GM19025 (cell line): Measurements from ENCODE around the gene NOC2L.
"Not testable (repeated sequence)": the region's sequence is repeated elsewhere in the genome, so short reads cannot be mapped to it uniquely, and the experiment has no call there.

ENCODE experiments used
- ATAC-seq: cut with Tn5 transposase; IDR thresholded peaks from one replicate; pipeline ENCODE4 v1.9.1; 2021; ENCODE audit warnings: mild to moderate bottlenecking, low read depth, moderate library complexity; ENCODE audit not compliant: unreplicated experiment

The NOC2L gene

DNA sequence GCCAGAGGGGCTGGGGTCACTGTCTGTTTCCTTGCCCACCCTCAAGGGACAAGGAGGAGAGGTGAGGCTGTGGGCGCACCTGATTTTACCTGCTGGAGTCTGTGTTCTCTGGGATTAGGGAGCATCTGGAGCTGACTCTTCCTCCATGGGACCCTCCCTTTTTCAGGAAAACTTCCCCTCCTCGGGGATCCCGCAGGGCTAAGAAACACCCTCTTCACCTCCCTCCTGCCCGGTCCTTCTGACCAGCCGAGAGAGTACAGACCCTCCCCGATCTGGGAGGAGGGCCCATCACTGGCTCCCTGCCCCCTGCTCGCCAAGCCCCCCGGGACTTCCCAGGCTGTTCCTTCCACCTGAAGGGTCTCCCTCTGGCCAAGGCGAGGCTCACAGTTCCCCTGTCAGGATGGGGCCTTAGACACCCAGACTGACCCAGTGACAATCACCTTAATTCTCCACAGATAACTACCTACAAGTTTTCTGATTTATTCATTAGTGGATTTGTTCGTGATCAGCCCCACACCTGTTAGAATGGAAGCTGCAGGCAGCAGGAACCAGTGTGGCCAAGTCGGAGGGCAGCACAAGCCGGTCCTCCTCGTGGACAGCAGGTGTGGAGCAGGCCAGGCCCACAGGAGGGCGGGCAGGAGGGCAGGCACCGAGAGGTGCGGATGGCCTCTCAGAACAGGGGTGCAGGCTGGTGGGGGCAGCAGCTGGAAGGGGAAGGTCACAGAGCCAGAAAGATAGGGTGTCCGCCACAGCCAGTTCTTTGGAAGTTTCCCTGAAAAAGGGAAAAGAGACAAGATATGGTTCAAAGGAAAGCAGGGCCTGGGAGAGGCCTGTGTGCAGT is 51.2 kb downstream of the NOC2L start:
- no peak for ATAC-seq

GRCh38 chr1:906600-907420 is 52.2 kb downstream of the NOC2L start:
- no peak for ATAC-seq

DNA sequence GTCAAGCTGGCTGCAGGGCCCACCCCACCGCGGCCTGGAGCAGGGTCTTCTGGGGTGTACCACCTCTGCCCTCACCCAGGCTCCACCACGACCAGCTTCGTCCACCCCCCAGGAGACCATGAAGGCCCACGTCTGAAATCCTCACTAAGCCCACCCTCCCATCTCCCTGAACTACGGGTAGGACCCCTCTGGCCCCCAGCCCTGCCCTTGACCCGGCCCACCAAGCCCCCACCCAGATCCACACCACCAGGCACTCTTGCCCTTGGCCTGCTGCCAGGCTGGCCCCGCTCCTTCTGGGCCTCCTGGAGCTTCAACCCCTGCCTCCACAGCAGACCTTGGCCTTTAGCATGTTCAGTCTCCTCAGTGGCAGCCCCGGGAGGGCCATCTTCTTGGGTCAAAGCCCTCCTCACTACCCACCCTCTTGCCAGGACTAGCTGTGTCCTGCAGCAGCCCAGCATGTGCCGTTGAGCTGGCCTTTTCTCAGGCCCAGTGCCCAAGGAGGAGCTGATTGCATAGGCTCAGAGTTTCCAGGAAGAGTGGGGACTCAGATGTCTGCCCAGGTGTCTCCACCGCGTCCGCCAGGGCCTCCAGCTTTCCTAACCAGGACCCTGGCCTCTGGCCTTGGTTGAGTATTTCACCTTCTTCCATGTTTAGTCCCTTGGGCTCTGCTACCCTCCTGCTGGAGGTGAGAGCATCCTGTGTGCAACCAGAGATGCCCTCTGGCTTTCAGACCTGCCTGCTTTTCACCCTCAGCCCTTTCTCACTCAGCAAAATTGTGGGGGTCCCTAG is 53.1 kb downstream of the NOC2L start:
- no peak for ATAC-seq

- no peak for ATAC-seq
Measured at GRCh38 chr1:905071-905749, 53.8 kb downstream of the NOC2L start.

GRCh38 chr1:904310-904950 is 54.6 kb downstream of the NOC2L start:
- ATAC-seq, result no peak

- ATAC-seq, result no peak
Measured at GRCh38 chr1:903721-904271, 55.3 kb downstream of the NOC2L start.

DNA sequence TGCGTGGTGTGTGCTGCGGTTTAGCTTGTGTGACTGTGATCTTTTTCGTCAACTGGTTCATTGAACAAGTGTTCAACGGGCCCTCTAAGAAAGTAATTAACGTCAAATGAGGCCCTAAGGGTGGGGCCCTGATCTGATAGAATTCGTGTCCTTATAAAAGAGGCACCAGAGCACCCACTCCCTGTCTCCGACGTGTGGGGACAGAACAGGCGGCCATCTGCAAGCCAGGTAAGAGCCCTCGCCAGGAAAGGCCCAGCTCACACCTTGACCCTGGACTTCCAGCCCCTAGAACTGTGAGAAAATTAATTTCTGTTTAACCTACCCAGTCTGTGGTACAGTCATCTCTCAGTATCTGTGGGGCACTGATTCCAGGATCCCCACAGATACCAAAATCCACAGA is 55.8 kb downstream of the NOC2L start:
- ATAC-seq, result no peak

GRCh38 chr1:902802-903201 is 56.3 kb downstream of the NOC2L start:
- no peak for ATAC-seq

DNA sequence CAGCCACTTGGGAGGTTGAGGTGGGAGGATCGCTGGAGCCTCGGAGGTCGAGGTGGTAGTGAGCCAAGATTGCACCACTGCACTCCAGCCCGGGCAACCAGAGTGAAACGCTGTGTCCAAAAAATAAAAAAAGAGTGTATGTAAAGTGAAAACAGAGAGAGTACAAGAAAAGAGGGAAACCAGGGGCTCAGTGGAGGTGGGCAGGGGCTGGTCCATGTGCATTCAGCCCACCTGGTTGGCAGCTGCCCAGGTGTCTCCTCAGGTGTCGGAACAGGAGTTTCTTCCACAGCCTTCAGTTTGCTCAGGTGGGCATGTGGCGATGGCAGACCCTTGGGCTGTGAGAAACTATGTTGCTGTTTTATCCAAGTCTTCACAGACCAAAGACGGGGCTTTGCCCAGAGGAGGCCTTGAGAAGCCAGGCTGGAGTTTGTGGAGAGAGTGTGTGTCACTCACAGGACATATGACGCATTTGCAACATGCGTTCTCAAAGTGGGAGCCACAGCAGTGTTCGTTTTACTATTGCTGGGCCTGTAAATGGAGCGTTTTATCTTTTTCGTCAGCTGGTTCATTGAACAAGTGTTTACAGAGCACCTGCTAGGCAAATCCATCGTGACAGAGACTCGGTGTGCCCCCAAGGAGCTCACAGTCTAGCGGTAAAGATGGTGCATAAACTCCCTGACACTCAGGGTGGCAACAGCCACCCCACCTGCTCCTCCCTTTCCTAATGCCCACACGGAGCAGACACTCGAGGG is 57.8 kb downstream of the NOC2L start:
- ATAC-seq, result no peak

GRCh38 chr1:899636-900317 is 59.3 kb downstream of the NOC2L start:
- no peak for ATAC-seq

DNA sequence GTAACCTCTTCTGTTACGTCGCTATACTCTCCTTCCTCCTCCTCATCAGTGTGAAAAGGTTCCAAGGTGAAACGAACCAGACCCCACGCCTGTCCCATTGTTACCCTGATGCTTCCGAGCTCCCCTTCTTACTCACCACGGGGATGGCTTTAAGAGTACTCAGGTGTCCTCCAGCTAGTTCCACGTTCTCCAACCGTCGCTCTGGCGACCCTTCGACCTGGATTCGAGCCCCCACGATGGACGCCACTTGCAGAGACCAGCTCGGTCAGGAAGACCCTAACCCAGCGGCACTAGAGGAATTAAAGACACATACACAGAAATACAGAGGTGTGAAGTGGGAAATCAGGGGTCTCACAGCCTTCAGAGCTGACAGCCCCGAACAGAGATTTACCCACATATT is 61.1 kb downstream of the NOC2L start:
- ATAC-seq, result not testable (repeated sequence)

- no peak for ATAC-seq
Measured at GRCh38 chr1:897226-897625, 61.8 kb downstream of the NOC2L start.
